ENCODE results near the gene POMZP3.
"Not testable (repeated sequence)": the region's sequence is repeated elsewhere in the genome, so short reads cannot be mapped to it uniquely, and the experiment has no call there.

- TF ChIP-seq POLR2A (IDR thresholded peaks at IDR 0.05; ENCODE audit: low read depth, low read length); POU2F2 (IDR thresholded peaks at IDR 0.05; ENCODE audit: low read depth, low read length); POLR2AphosphoS5 (IDR thresholded peaks at IDR 0.05; ENCODE audit: low read depth, low read length); PAX5 (IDR thresholded peaks at IDR 0.05; ENCODE audit: insufficient read depth, low read length, severe bottlenecking); TAF1 (IDR thresholded peaks at IDR 0.05; ENCODE audit: low read depth, low read length): not testable (repeated sequence)
Observed at GRCh38 chr7:76560157-76560556, 66.9 kb downstream of the POMZP3 start.
